ENCODE results near the gene FNIP2.
"Not testable (repeated sequence)": the region's sequence is repeated elsewhere in the genome, so short reads cannot be mapped to it uniquely, and the experiment has no call there.

FNIP2 gene

DNA sequence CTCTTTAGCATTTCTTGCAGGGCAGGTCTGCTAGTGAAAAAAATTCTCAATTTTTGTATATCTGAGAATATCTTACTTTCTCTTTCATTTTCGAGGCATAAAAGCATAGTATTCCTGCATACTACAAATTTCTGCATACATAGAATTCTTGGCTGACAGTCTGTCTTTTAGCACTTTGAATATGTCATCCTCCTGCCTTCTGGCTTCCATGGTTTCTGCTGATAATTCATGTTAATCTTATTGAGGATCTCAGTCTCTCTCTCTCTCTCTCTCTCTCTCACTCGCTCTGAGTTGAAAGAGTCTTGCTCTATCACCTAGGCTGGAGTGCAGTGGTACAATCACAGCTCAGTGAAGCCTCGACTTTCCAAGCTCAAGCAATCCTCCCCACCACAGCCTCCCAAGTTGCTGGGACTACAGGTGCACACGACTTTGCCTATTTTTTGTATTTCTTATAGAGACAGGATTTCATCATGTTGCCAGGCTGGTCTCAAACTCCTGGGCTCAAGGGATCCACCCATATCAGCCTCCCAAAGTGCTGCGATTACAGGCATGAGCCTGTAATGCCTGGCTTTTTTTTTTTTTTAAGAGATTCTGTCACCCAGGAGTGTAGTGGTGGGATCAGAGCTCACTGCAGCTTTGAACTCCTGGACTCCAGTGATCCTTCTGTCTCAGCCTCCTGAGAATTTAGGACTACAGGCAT is 161.3 kb downstream of the FNIP2 start:
- no peak for DNase-seq

- DNase-seq, result no peak
These were observed 161.8 kb downstream of the FNIP2 start for GRCh38 chr4:158930639-158930972.

DNA sequence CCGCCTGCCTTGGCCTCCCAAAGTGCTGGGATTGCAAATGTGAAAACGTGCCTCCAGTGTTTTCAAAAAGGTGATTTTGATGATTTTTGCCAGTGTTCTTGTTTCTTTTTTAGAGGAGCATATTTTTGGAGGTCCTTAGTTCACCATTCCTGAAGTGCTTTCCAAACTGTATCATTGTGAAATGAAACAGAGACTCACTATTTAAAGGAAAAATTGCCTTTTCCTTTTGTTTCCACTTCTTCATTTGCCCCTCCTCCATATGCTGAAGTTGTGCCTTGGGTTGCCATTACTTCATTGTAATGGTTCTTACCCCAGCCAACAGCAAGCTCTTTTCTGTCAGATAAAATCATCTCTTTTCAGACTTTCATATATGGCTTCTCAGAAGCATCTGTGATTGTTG is 164.4 kb downstream of the FNIP2 start:
- no peak for DNase-seq

GRCh38 chr4:158934996-158935669 is 166.3 kb downstream of the FNIP2 start:
- no peak for DNase-seq

DNA sequence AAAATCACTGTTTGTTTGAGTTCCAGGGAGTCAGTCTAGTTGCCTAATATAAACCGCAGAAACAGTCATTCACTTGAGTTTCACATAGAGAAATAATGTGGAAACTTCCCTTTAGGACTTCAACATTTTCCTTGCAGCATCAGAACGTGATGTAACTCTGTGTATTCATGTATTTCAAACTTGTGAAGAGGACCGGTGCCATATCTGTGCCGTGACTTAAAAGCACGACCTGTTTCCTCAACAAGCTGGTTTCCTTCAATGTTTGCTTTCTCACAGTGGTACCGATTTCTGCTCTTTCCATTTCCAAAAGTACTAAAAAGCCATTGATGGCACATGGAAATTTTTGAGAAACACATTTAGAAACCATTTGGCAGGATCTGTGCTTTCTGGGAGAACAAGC is 167.4 kb downstream of the FNIP2 start:
- no peak for DNase-seq

- DNase-seq, result no peak
These were observed 169.6 kb downstream of the FNIP2 start for GRCh38 chr4:158938220-158939044.

- DNase-seq, result no peak
These were observed 171.4 kb downstream of the FNIP2 start for GRCh38 chr4:158940271-158940670.

- no peak for DNase-seq
These were observed 172.5 kb downstream of the FNIP2 start for GRCh38 chr4:158941321-158941720.

DNA sequence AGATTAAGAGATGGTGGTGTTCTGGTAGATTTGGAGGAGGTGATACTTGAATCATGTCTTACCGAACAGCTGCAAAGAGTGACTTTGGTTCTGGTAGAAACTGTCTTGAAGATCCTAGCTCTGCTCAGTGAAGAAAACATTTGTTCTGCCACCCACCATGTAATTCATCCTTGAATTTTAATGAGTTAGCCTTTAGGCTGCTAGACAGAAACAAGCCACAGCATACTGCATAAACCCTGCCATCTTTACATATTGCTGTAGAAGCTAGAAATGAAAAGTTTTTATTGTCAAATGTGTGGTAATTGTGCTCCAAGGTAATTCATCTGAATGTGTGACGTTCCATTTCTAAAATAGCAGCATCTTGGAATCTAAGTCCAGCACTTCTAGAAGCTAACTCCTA is 173.1 kb downstream of the FNIP2 start:
- DNase-seq, result no peak

DNA sequence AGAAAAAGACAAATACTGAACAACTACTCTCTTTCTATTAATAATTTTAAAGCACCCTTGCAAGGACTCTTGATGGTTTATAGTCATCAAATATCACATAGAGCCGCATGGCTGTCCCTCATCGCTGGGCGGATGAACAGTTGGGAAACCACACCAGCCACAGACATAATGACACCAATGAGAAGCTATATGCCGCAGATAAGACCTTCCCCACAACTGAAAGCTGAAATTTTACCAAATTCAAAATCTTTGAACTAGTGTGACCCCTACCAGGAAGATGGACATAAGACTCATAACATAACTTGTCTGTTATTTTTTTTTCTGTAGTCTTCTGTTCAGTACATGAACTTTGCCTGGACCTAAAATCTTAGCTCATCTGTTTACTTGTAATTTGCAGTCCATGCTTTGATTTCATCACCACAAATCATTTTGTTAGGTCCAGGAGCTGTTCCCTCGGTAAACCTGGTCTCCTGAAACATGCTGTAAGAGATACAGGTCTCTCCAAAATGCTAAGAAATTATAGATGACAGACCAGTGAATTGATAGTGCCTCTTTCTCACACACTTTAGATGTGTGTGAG is 176.8 kb downstream of the FNIP2 start:
- DNase-seq, result no peak

GRCh38 chr4:158946825-158947224 is 178.0 kb downstream of the FNIP2 start:
- DNase-seq, result no peak

- no peak for DNase-seq
These were observed 179.2 kb downstream of the FNIP2 start for GRCh38 chr4:158948071-158948470.

DNA sequence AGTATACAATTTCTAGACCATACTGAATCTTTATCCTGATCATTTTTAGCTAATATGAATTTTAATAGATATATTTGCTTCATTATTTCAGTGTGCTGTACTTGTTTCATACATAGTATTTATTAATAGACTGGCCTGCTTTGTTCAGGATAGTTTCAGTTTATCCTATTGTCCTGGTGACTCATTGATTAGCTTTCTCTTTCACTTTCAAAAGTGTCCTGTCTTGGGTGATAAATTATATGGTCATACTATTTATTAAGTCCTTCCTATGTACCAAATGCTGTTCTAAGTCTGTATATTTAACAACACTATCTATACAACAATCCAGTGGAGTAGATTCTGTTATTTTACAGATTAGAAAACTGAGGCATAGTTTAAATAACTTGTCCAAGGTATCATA is 180.3 kb downstream of the FNIP2 start:
- no peak for DNase-seq

- not testable (repeated sequence) for DNase-seq
These were observed 183.5 kb downstream of the FNIP2 start for GRCh38 chr4:158952221-158952774.

DNA sequence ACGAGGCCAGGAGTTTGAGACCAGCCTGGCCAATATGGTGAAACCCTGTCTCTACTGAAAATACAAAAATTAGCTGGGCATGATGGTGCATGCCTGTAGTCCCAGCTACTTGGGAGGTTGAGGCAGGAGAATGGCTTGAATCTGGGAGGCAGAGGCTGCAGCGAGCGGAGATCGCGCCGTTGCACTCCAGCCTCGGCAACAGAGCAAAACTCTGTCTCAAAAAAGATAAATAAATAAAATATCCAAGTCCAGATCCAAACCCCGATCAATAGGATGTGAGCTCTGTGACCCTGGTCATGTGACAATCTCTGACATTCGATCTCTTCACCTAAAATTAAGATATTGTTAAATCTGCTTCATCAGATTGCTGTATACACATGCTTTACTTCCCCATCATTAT is 187.5 kb downstream of the FNIP2 start:
- not testable (repeated sequence) for DNase-seq

DNA sequence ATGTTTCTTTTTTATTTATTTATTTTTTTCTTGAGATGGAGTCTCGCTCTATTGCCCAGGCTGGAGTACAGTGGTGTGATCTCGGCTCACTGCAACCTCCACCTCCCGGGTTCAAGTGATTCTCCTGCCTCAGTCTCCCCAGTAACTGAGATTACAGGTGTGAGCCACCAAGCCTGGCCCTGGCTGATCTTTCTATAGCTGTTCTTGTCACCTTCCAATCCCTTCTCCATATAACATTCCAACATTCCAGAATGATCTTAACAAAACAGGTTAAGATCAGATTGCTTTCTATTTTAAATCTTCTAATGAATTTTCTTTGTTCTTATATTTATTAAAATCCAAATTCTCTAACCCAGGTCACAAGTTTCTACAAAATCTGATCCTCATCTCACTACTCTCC is 188.1 kb downstream of the FNIP2 start:
- not testable (repeated sequence) for DNase-seq

Measured in activated CD4-positive, CD25-positive, alpha-beta regulatory T cell (primary cell).